ENCODE measurements around the gene NISCH. TPM values are rescaled to one million over a fixed set of nuclear protein-coding genes. Genes with fewer than 3 reads are reported as not detected.

NISCH gene
- 24.0 and 27.5 TPM in 2 replicates for total RNA-seq

GRCh38 chr3:52455283-52456168 lies at the start of gene NISCH:
TSS of gene NISCH (plus strand) at chr3:52455604. CDS start at chr3:52455642, 38 bp downstream.

GRCh38 chr3:52444860-52445793 lies 10.3 kb upstream of the NISCH start, which contains the start of gene SEMA3G:
TSS of gene SEMA3G (minus strand) at chr3:52445103. CDS start at chr3:52445027, 76 bp downstream.

GRCh38 chr3:52453496-52454249 lies 1.7 kb upstream of the NISCH start, which contains the start of gene TNNC1:
TSS of gene TNNC1 (minus strand) at chr3:52454041. CDS start at chr3:52454015, 26 bp downstream.

GRCh38 chr3:52494886-52495495 lies 39.6 kb downstream of the NISCH start, which contains the start of gene STAB1:
TSS of gene STAB1 (plus strand) at chr3:52495338. CDS start at chr3:52495414, 76 bp downstream.

DNA sequence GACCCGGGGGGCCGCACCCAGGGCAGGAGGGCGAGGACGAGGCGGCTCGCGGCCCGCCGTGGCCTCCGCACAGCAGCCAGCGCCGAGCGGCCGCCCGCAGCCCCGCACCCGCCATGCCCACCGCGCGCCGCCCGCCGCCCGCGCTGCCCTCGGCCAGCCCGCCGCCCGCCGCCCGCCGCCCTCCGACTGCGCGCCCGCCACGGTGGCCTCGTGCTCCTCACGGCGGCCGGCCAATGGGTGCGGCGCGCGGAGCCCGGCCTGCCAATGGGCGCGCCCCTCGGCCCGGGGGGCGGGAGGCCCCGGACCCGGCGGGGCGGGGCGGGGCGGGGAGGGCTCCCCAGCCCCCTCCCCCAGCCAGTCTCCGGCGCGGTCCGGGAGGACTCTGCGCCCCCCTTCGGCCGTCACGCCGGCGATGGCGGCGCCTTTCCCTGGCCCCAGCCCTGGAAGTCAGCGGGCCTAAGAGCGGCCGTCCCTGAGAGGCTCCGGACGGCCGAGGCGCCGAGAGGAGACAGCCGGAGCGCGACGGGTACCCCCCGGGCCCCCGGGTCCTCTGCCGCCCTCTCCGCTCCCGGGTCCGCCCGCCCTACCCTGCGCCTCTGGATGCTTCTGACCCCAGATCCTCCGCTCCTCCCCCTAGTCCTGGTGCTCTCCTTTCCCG lies 78.3 kb downstream of the NISCH start, which contains the start of gene NT5DC2:
Gene NT5DC2 (minus strand): TSS at position 235 of the 658 bp plus-strand sequence. CDS start 120 bp downstream, at position 115.

GRCh38 chr3:52536369-52537164 lies 81.2 kb downstream of the NISCH start, which contains the start of gene UQCC5:
TSS of gene UQCC5 (plus strand) at chr3:52536605. CDS start at chr3:52536756, 151 bp downstream.

Other genes with a start within 250 kb of the NISCH start
- gene TLR9, start 230.0 kb upstream of the NISCH start, total RNA-seq, result not detected in 2 replicates
- gene TWF2, start 216.4 kb upstream of the NISCH start, total RNA-seq, result 130 and 132 TPM in 2 replicates
- 6.5 and 9.2 TPM in 2 replicates for gene PPM1M, start 209.8 kb upstream of the NISCH start, total RNA-seq
- gene WDR82, start 177.0 kb upstream of the NISCH start, total RNA-seq, result 46.0 and 47.0 TPM in 2 replicates
- 15.0 and 15.6 TPM in 2 replicates for gene GLYCTK, start 167.8 kb upstream of the NISCH start, total RNA-seq
- gene DNAH1, start 139.3 kb upstream of the NISCH start, total RNA-seq, result 1.00 and 1.3 TPM in 2 replicates
- 56.0 and 108 TPM in 2 replicates for gene BAP1, start 45.6 kb upstream of the NISCH start, total RNA-seq
- 5.6 and 8.9 TPM in 2 replicates for gene PHF7, start 44.9 kb upstream of the NISCH start, total RNA-seq
- 3.5 and 3.6 TPM in 2 replicates for gene SEMA3G, start 10.5 kb upstream of the NISCH start, total RNA-seq
- not detected in 2 replicates for gene TNNC1, start 1.6 kb upstream of the NISCH start, total RNA-seq
- 149 and 154 TPM in 2 replicates for gene STAB1, start 39.7 kb downstream of the NISCH start, total RNA-seq
- gene NT5DC2, start 78.3 kb downstream of the NISCH start, total RNA-seq, result 44.6 and 64.3 TPM in 2 replicates
- 0.59 and 9.9 TPM in 2 replicates for gene UQCC5, start 81.0 kb downstream of the NISCH start, total RNA-seq
- 48.8 and 49.8 TPM in 2 replicates for gene PBRM1, start 230.3 kb downstream of the NISCH start, total RNA-seq
- 100 and 102 TPM in 2 replicates for gene GNL3, start 230.4 kb downstream of the NISCH start, total RNA-seq